Measurements from ENCODE around the gene PPP2R1B.
A peak's percentile ranks its signal among the peaks of the same experiment; 100 is the strongest.

GRCh38 chr11:111735262-111736116 is 30.7 kb downstream of the PPP2R1B start:
- TF ChIP-seq, protein P1, sequence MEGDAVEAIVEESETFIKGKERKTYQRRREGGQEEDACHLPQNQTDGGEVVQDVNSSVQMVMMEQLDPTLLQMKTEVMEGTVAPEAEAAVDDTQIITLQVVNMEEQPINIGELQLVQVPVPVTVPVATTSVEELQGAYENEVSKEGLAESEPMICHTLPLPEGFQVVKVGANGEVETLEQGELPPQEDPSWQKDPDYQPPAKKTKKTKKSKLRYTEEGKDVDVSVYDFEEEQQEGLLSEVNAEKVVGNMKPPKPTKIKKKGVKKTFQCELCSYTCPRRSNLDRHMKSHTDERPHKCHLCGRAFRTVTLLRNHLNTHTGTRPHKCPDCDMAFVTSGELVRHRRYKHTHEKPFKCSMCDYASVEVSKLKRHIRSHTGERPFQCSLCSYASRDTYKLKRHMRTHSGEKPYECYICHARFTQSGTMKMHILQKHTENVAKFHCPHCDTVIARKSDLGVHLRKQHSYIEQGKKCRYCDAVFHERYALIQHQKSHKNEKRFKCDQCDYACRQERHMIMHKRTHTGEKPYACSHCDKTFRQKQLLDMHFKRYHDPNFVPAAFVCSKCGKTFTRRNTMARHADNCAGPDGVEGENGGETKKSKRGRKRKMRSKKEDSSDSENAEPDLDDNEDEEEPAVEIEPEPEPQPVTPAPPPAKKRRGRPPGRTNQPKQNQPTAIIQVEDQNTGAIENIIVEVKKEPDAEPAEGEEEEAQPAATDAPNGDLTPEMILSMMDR (IDR thresholded peaks at IDR 0.05), result no peak
- peak; percentile 65 for TF ChIP-seq POLR2A (IDR thresholded peaks at IDR 0.05)
